ENCODE results near the gene TCF4.

Gene TCF4

DNA sequence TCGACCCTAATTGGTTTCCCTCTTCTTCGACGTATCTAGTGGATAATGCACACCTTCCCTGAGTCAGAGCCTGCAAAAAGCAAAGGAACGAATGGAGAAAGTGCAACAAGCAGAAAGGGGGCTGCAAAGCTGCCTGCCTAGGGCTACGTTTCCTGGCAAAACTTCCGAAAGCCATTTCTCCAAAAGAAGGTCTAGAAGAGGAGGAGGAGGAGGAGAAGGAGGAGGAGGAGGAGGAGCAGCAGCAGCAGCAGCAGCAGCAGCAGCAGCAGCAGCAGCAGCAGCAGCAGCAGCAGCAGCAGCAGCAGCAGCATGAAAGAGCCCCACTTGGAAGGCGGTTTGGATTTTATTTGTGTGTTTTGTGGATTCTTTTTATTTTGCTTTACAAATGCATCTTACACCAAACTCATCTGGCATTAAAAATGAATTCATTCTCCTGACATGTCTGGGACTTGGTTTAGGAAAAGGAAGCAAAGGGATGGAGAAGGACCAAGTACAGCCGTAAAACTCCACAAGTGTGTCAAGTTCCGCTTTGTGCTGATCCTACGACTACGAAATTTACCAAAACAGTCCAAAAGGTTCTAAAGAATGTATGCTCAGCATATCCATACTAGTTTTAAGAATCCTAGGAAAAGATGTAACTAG is 2.0 kb downstream of the TCF4 start:
- DNase-seq (ENCODE audit: low read depth in 2 of 2): no peak

DNA sequence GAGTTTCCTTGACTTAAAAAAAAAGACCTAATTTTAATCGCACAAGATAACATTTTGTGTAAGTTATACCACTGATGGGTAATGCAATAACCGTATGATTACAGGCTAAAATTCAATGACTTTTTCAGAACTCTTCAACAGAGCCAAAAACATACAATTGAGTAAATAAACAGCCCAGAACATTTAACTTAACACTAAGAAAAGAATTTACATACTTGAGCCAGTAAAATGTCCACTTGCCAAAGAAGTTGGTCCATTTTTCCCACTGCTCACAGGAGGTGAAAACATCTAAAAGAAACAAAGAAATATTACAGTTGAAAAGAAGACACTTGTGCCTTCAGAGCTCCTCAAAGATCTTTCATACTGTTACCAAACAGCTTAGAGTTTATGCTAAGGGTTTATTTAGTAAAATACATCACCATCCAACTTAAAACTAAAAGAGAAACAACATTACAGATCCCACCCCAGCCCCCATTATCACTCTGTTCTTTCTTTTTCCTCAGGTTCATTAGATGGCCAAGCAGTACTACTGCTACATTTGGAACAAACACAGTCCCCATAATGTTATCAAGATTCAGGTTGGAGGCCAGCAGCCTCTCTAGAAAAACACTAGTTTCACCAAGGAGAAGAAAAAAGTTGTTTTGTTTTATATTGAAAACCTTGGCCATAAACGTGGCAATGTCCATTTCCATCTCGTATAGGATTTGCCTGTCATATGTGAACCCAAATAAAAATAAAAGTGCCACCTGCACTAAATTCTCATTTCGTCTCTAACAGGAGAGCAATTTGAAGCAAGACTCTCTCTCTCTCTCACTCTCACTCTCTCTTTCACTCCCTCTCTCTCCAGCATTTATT is 2.7 kb downstream of the TCF4 start:
- DNase-seq (ENCODE audit: low read depth in 2 of 2): no peak

DNA sequence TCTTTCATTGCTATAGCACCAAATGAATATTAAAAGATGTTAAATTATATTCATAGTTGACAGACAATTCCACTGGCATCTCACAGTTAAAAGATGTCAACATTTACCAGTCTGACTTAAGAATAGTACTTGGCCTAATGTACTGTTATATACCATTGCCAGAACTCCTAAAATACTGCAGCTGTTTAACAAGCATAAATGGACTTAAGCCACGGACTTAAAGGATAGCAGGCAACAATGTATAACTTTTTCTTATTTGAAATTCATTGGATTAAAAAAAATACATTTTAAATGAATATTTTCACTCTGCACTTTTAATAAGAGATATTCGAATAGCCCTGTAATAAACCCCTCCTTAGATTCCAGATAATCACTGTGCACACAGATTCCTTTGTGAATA is 3.8 kb downstream of the TCF4 start:
- DNase-seq (ENCODE audit: low read depth in 2 of 2): no peak

DNA sequence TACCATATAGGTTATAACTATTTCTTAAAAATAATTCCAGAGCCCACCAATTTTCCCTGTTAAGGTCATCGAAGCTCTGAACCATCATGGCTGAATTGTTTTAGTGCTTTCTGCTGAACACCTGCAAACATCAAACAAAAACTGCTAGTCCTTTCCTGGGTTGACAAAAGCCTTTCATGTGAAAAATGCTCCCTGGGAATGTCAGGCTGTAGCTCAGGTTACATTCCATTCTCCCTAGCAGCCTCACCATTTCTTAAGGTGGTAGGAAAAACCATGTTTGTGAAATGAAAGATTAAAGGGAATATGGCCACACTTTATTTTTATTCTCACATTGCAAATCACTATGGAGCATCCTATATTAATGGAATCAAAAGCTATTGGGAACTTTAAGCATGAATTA is 5.7 kb downstream of the TCF4 start:
- DNase-seq (ENCODE audit: low read depth in 2 of 2): no peak

DNA sequence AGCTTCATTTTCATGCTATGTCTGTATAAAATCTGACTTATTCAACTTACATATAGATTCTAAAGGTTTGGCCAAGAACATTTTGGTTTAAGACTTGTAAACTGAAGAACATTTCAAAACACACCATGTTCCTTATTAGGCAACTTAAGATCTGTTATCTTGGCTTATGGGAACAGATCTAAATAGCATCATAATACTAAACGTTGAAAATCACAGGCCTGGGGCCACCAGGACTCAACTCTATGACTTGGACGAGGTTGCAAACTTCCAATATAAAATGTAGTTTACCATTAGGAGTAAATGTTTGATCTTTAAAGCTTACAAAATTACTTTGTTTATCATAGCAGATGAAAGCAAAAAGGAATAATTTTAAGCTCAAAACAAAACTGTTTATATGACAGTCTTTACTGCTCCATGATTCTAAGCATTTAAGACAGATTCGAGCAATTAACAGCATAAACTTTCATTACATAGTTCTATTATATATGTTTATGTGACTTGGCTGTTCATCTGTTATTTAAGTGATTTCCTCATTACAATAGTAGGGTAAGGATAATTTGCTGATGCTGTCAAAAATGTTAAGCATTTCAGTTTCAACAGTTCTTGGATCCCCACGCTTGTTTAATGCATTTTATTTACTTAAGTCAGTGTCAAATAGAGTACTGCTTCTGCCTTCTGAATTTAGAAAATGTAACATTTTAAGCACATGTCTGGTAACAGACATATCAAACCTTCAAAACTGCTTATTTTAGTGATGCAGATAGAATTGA is 8.3 kb downstream of the TCF4 start:
- no peak for DNase-seq (ENCODE audit: low read depth in 2 of 2)

DNA sequence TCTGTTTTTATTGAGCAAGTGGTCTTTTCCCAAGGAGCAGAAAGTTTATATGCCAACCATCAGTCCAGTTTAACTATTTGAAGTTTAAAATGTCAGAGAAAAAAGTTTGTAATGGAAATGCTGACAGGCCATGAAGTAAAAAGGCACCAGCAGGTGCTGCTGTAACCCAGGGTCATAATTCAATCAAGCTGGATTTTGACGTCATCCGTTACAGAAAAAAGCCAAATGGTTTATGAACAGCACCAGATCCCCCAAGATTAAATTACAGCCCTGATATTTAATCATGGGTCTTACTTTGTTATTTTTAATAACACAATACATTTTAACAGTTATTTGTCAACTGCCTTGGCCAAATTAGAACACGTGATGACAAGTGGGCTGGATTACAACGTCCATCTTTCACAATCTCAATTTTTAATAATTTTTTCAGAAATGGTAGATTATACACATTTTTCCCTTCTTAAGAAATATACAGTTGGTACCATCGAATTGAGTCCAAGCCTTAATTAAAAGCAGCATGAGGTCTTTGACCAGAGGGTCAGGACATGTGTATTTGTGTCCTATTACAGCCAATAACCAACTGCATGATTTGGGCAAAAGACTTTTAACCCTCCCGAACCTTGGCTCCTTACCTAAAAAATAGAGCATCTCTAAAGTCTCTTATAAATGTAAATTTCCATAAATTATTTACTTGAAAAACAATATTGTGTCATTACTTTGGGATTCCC is 10.0 kb downstream of the TCF4 start:
- DNase-seq (ENCODE audit: low read depth in 2 of 2): no peak

DNA sequence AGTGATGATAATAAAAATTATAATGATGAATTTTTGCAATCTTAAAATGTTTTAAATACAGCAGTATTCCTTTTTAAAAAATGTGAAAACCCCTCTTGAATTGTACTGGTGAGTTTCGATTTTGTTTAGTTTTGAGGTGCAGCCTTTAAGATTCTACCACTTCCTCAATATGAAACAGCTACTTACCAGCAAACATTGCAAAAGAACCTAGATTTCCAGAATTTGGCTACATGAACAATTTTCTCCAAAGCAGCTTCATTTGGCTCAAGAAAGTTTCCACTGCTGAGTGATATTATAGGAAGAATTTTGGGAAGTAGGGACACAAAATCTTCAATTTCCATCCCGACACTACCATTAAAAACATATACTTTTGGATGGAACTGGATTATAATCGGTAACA is 12.0 kb downstream of the TCF4 start:
- no peak for DNase-seq (ENCODE audit: low read depth in 2 of 2)

DNA sequence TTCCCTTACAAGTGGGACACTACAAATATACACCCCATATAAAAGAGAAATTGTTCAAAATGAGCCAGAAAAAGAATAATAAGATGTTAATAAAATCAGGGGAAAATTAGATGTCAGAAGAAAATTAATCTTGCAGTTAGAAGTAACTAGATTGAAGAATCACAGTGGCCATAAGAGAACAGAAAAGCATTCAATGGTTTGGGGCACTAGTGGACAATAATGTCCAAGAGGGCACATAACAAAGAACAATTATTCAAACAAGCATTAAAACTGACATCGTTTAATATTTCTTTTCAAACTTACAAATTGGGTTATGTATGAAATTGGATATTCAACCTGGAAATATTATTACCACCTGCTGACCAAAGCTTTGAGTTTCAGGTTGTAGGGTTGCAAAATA is 12.9 kb downstream of the TCF4 start:
- DNase-seq (ENCODE audit: low read depth in 2 of 2): no peak

DNA sequence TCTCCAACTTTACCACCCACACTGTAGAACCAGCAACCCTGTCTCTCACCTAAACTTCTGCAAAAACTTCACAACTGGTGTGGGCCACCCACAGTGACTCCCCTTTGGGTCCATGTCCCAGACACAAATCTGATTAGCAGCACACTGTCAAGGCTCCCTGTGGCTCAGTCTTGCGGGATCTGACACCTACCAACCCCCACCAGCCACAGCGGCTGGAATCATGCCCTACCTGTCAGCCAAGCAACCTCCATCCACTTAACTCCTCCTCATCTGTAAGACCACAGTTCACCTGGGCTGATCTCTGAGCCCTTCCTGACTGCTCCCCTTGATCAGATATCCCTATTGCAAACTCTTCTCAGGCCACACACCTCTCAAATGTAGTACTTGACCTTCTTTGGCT is 14.6 kb downstream of the TCF4 start:
- no peak for DNase-seq (ENCODE audit: low read depth in 2 of 2)

DNA sequence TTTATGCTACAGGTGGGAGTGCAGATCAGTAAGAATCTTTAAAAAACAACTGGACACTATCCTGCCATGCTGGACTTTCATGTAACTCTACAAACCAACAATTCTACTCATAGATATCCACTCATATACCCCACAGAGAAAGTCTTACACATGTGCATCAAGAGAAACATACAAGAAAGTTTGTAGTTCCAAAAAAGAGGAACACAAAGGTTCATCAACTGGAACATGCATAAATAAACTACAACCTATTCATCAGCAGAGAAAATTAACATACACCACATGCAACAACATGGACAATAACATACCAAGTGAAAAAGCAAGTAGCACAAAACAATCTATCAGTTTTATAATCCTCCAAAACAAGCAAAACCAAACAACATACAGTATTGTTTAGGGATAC is 17.0 kb downstream of the TCF4 start:
- DNase-seq (ENCODE audit: low read depth in 2 of 2): no peak

DNA sequence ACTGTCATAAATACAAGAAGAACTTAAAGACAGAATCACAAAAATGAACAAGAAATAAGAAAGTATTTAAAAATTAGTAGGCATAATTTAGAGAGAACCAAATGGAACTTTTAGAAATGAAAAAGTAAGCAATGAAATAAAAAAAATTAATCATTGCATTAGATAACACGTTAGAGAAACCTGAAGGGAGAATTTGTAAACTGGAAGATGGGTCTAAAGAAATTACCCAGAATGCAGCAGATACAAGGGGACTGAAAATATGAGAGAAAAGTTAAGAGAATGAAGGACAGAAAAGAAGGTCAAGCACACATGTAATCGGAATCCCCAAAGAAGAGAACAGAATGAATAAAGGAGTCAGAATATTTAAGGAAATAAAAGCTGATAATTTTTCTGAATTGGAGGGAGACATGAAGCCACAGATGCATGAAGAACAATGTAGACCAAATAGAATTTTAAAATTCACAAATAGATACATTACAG is 21.5 kb downstream of the TCF4 start:
- no peak for DNase-seq (ENCODE audit: low read depth in 2 of 2)

DNA sequence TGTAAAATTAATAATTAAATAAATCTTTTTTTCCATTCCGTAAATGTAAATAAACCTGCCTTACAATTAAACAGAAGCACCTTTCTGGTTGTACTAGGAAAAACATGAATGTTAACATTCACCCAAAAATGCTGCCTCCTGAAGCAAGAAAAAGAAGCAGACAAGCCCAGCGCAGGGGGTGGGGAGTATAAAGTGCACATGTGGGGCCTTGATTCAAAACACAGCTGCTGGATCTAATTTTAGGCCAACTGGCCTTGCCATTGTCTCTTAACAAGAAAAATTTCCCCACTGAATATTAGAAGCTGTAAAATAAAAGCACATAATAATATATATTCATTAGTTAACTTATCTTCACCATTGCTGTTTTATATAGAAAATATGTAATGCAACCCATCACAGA is 28.3 kb downstream of the TCF4 start:
- DNase-seq (ENCODE audit: low read depth in 2 of 2): no peak

DNA sequence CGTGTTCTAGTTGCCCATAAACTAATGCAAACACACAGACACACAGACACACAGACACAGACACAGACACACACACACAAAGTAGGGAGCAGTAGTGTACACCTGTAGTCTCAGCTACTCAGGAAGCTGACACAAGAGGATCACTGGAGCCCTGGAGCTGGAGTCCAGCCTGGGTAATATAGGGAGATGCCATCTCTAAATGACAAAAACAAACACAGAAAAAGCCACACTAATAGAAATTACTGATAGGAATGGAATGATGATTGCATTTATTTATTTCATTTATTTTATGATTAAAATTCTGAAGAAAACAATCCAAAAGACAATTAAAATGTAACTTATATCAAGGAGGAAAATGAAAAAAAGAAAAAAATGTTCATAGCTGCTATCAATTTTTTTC is 30.8 kb downstream of the TCF4 start:
- no peak for DNase-seq (ENCODE audit: low read depth in 2 of 2)

DNA sequence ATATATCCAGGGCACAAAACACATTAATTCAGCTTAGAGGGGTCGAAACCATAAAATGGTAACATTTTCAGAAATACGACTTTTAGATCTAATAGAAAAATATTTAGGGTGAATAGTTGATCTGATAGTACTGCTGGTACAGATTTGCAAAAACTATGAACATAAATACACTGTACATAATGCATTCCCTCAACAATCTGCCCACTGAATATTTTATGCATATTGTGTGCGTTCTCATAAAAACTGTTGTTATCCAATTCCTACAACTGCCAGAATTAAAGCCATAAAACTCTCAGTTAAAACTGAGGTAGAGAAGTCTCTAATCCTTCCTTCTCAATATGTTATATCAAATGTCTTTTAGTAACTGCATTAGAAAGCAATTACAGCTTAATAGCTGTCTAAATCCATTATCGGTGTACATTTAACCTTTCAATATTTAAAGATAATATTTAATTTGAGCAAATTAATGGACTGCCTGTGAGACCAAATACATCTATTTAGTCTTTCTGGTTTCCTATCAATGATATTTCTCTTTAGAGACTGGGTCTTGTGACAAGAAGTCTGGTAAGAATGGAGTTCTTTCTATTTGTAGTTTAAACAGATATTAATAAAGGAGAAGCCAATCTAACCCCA is 32.5 kb downstream of the TCF4 start:
- DNase-seq (ENCODE audit: low read depth in 2 of 2): no peak

DNA sequence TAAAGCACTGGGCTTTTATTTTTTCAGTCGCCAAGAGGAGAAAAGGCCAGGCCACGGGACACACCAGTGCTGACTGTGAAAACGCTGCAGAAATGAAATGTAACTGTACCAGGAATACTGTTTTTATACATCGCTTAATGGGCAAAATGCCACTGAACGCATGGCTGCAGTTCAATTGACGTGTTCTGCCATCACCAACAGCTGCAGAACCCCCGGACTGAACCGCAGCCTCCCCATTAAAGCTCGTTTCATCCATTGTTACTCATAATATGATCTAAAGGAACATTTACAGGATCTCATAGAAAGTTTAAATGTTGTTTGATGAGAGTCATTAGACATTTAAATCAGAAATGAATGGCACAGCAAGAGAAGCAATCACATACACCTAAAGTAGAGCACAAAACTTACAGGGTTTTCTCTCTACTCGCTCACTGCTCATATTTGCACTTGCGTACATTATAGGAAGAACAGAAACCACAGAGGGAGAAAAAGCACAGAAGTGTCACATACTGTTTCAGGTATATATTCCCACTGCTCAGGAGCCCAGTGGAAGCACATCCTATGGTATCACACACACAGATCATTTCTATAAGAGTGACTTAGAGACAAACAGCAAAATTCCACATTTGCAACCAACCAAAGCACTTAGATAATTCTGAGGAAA is 35.3 kb downstream of the TCF4 start:
- DNase-seq (ENCODE audit: low read depth in 2 of 2): no peak

DNA sequence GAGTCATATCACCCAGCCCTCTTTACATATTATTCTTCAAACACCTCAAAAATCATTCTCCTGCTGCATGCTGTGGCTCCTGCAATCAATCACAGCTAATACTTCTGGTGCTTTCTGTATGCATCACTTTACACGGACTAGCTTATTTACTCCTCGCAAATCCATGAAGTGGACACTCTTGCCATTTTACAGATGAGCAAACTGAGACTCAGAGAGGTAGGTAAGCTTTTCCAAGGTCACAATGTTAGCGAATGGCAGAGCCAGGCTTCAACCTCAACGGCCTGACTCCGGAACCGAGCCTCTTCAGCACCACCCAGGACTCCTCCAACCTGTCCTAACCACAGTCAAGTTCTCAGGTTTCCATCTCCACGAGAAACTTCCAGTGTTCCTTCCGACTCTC is 36.8 kb downstream of the TCF4 start:
- no peak for DNase-seq (ENCODE audit: low read depth in 2 of 2)

DNA sequence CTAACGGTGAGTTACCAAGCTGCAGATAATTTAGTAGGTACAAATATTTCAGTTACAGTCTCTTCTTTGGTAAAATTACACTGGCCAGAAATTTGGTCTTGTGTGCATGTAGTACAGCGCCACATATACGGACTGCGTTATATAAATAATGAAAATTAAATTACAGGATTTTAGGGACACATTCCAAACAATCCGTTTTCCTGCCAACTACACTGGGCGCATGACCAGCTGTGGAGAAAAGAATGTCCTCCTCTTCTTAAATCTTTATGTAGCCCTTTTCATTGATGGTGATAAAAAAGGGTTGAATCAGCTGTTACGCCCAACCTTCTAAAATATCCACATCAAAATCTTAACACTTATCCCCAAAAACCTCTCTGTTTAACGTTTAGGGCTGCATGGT is 37.5 kb downstream of the TCF4 start:
- DNase-seq (ENCODE audit: low read depth in 2 of 2): no peak

DNA sequence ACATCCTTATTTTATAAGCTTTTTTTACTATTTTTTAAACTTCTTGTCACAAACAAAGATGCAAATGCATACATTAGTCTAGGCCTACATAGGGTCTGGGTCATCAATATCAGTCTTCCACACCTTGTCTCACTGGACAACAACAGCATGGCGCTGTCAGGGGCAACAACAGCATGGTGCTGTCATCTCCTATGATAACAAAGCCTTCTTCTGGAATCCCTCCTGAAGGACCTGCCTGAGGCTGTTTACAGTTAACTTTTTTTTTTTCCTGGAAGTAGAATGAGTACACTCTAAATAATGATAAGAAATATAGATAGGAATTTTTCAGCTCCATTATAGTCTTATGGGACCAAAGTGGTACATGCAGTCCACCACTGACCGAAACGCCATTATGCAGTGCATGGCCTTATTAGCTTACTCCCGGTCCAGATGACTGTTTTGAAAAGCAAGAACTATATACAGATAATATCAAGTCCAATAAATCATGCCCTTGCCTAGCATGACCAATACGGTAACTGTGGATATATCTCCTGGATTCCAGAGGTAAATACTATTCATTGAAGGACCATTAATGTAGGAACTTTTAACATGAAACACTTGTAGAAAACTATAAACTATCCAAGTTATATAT is 38.4 kb downstream of the TCF4 start:
- DNase-seq (ENCODE audit: low read depth in 2 of 2): no peak

DNA sequence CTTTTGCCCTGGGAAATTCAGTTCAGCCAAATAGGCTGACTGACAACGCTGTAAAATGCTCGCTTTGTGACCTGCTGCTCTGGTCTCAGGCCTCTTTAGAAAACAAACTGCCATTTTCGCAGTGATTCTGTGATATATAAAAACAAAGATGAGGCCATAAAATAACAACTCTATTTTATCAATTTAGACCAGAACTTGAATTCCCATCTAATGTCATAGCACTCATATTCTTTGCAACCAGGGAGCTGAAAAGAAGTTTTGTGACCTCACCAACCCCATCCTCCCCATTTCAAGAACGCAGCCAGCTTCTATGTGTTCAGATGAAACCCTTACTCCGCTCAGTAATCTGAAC is 40.3 kb downstream of the TCF4 start:
- no peak for DNase-seq (ENCODE audit: low read depth in 2 of 2)

DNA sequence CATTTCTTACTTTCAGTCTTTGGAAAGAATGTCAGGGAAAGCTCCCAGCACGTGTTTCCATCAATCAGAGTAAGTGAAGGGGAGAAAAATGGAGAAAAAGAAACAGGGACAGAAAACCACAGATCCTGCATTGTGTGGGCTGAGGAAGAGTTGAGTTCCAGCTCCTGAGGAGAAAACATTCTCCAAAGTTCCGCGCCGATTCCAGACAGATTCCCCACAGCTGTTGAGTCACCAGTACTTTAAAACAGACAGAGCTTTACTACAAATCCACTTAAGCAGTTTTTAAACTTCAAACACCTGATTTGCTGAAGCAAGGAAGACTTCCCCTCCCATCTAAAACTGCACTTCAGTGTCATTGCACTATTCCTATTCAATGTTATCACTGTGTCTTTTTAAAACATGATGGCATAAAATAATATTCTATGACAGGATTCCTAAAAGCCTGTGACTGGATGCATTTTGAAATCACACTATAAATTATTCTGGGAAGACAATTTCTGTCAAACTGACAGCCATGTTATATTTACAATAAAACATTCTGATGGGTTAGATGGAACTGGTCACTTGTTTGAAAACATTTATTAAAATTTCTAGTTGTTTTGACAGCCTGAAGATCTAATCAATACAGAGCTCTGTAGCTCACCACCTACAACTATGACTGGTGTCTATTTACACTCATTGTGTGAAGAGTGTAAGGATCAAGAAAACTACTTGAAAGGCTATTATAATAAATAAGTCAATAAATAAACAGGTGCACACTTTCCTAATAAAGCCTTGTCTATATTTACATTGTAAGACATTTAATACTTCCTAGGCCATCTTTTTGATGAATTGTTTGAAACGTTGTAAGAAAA is 40.9 kb downstream of the TCF4 start:
- no peak for DNase-seq (ENCODE audit: low read depth in 2 of 2)

Data from stimulated activated CD8-positive, alpha-beta memory T cell treated with anti-CD3 and anti-CD28 coated beads, Interleukin-7, amount 100 ng/mL, for 4 hours (primary cell).